ENCODE data around the gene RIPOR3.
"Not testable (repeated sequence)": the region's sequence is repeated elsewhere in the genome, so short reads cannot be mapped to it uniquely, and the experiment has no call there.

RIPOR3 gene

DNA sequence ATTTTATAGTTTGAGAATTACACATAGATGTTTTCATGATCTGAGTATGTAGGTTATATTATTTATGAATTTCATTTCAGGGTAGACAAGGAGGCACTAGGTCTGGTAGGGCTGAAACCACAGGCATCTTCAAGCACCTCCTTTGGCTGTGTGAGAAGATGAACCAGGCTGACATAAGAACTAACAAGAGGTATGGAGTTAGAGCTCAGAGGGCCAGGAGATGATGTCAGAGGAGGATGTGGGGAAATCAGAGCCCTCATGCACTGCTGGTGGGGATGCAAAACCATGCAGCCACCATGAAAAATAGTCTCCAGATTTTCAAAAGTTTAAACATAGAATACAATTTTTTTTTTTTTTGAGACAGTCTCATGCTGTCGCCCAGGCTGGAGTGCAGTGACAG, 13.6 kb upstream of the RIPOR3 start:
- no peak for DNase-seq (ENCODE audit: low spot score)

GRCh38 chr20:50704514-50704913, 13.2 kb upstream of the RIPOR3 start:
- no peak for DNase-seq (ENCODE audit: low spot score)

DNA sequence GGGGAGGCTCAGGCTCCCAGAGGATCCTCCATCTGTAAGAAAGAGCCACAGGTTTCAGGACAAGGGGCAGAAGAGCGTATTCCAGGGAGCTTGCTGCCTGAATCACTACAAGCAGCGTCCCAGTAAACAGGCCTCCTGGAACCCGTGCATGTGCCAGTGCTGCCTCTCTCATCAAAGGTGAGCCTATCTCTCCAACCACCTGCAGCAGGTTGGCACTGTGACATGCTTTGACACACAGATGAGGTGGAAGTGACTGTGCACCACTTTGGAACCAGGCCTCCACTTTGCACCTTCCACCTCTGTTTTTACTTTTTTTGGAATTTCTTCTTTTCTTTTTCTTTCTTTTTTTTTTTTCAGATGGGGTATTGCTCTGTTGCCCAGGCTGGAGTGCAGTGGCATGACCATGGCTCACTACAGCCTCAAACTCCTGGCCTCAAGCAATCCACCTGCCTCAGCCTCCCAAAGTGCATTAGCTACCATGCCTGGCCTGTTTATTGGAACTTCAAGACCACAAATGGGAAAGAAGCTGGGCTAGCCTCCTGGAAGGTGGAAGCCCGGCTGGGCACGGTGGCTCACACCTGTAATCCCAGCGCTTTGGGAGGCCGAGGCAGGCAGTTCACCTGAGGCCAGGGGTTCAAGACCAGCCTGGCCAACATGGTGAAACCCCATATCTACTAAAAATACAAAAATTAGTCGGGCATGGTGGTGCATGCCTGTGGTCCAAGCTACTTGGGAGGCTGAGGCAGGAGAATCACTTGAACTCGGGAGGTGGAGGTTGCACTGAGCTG, 12.5 kb upstream of the RIPOR3 start:
- not testable (repeated sequence) for DNase-seq (ENCODE audit: low spot score)

DNA sequence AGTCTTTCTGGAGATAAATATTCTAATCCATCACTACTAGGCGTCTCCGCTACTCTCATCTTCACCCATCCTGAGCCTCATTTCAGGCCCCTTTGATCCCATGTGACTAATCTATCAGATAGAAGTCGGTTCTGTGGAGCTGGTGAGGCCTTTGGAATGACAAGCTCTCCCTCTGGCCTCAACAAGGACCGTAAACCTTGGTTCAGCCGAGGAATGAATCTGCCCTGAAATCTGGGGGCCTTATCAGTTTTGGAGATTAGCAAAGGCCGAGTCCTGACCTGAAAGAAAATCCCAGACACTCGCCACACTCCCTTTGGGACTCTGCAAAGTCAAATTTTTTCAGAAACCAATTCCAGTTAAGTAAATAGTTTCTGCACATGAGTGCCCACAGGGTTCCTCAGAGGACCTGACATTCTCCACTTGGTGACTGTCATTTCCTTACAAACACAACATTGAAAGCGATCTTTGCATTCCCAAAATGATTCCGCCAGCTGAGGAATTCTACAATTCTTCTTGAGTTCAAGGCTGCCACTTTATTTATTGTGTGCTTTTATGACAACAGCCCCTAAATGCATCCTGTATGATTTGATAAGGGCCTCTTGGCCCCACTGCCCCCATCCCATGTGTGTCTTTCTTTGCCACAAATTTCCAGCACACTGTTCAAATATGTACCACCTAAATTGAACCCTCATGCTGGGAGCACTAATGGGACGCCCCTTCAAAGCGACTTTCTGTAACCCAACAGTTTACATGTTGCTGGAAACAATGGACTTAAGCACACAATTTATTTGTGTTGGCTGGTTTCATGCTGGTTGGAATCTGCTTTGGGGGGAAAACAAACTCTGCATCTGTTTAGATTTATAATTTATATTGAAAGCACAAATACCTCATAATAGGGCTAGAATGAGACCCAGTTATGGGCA, 10.0 kb upstream of the RIPOR3 start:
- DNase-seq (ENCODE audit: low spot score): no peak

- DNase-seq (ENCODE audit: low spot score): no peak
Measured at GRCh38 chr20:50699688-50700087, 8.3 kb upstream of the RIPOR3 start.

DNA sequence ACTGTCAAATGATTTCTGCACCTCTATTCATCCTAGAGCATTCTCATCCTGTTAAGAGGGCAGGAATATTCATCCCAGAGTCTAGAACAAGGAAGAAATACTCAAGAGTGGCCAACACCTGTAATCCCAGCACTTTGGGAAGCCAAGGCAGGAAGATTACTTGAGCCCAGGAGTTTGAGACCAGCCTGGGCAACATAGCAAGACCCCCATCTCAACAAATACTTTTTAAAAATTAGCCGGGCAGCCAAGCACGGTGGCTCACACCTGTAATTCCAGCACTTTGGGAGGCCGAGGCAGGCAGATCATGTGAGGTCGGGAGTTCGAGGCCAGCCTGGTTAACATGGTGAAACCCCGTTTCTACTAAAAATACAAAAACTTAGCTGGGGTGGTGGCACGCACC, 6.9 kb upstream of the RIPOR3 start:
- DNase-seq (ENCODE audit: low spot score): not testable (repeated sequence)

DNA sequence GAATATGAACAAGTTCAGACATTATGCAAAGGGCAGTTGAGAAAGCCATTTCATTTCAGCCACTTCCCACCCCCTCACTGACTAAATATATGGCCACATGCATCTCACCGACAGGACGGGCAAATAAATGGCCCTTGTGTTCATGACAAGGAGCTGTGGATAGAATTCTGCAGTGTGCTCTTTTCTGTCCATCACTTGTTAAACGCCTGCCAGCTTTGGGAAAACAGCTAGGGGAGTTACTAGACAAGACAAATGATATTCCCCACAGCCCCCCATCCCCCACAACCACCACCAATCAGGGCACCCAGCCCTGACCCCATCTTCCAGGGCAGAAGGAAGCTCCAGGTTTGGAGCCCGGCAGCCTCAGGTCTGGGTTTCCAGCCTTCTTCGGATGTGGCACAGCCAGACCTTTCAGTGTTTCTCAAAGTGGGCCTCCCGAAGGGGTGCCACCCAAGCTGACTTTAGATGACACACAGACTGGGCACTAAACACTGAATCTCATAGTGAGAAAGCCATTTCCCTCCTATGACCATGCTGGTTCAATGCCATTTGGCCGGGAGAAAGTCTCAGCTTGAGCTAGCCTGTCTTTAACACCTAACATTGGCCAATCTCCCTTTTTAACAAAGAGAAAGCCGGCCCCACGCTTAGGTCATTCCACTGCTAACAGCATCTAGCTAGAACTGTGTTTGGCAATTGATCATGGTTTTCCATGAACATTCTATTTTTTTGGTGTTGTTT, 4.0 kb upstream of the RIPOR3 start:
- DNase-seq (ENCODE audit: low spot score): peak; percentile 35

DNA sequence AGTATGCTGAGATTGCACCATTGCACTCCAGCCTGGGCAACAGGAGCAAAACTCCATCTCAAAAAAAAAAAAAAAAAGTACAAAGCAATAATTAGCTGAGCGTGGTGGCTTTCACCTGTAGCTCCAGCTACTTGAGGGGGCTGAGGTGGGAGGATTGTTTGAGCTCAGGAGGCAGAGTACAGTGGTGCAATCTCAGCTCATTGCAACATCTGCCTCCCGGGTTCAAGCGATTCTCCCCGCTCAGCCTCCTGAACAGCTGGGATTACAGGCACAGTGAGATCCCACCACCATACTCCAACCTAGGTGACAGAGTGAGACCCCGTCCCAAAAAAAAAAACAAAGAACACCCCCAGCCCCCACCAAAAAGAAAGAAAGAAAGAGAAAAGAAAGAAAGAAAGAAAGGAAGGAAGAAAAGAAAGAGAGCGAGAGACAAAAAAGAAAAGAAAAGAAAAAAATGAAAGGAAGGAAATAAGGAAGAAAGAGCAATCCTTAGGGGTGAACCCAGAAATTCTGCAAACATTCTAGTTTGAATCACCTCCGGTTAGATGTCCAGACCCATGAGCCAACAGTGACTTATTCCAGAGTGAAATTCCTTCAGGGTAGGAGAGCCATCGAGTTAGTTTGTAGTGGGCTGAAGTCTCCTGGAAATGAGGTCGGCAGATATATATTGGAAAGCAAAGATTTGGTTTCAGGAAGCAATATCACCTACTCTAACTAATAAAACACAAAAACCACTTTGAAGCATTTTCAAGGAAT, 3.2 kb upstream of the RIPOR3 start:
- DNase-seq (ENCODE audit: low spot score): no peak

GRCh38 chr20:50693001-50693400, 1.7 kb upstream of the RIPOR3 start:
- DNase-seq (ENCODE audit: low spot score): no peak

- DNase-seq (ENCODE audit: low spot score): no peak
Measured at GRCh38 chr20:50692552-50692933, 1.2 kb upstream of the RIPOR3 start.

GRCh38 chr20:50691573-50692551, 520 bp upstream of the RIPOR3 start:
- no peak for DNase-seq (ENCODE audit: low spot score)

- DNase-seq (ENCODE audit: low spot score): no peak
Measured at GRCh38 chr20:50689864-50690649, 1.3 kb downstream of the RIPOR3 start.

DNA sequence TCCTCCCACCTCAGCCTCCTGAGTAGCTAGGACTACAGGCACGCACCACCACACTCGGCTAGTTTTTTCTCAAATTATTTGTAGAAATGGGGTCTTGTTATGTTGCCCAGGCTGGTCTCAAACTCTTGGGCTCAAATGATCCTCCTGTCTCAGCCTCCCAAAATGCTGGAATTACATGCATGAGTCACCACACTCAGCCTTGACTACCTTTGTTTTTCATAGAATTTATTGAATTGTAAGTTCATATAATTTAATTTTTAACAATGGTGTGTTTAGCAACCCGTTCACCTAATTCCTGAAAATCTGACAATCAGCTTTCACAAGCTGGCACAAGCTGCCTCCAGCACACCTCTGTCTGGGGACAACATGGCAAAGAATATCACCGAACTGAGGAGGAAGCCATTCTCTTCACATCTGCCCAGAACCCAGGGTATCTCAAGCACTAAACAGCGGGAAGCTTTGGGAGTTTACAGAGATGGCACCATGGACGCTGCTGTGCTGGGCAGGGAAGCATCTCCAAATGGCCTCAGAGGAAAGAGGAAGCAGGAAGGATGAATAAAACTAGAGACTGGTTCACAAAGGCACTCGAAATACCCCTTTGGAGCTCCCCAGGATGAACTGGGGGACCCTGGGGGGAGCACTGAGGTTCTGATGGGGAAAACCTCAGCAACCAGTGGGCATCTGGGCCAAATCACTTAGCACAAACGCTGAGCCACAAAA, 2.9 kb downstream of the RIPOR3 start:
- DNase-seq (ENCODE audit: low spot score): no peak

DNA sequence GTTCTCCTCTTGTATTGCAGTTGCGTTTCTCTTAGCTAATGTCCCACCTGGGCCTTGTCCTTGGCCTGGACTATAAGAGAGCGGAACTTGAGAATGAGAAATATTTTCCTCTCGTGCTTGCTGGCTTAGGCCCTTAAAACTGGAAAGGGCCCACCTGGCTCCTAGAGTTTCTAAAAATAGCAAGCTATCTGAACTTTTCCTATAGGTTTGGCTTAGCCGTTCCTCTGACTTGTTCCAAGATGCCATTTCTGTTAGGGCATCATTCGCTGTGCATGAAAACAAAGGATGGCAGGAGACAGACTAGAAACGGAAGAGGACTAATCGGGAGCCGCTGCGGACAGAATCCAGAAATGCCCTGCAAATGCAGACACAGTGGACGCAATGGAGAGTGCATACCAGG, 4.5 kb downstream of the RIPOR3 start:
- no peak for DNase-seq (ENCODE audit: low spot score)

- DNase-seq (ENCODE audit: low spot score): no peak
Measured at GRCh38 chr20:50683570-50683969, 7.8 kb downstream of the RIPOR3 start.

GRCh38 chr20:50682947-50683530, 8.3 kb downstream of the RIPOR3 start:
- no peak for DNase-seq (ENCODE audit: low spot score)

GRCh38 chr20:50682065-50682464, 9.3 kb downstream of the RIPOR3 start:
- DNase-seq (ENCODE audit: low spot score): no peak

DNA sequence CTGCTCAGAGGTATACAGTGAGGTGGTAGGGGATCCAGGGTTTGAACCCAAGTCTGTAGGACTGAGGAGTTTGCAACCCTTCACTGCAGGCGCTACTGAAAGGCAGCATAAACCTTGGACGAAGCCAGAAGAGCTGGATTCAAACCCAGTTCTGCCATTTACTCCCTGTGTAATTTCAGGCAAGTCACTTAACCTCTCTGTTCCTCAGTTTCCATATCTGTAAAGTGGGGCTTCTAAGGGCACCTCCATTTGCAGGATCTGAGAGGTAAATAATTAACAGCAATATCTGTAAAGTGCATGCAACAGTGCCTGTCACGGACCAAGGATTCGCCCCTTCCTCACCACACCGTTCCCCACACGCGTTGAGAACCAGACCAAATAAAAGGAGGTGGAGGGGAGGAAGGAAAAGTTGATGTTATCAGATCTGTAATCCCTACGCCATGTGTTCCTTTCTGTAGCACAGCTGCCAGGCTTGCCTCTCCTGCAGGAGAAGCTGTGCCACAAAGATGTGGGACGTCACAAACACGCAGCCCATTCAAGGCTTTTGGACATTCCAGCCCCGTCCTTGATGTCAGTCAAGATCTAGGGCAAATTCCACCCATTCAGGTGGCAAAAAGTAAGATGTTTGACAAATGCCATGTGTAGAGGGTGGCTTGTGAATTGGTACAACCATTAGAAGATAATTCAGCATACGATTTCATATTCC, 9.8 kb downstream of the RIPOR3 start:
- no peak for DNase-seq (ENCODE audit: low spot score)
